ENCODE results near the gene HNF4A. TPM values are rescaled to one million over a fixed set of nuclear protein-coding genes. Genes with fewer than 3 reads are reported as not detected.

The HNF4A gene
- total RNA-seq, 2 donors from 2014 or later: 56.3 to 58.0 TPM

GRCh38 chr20:44412402-44413144 lies 57.1 kb downstream of the HNF4A start:
- DNase-seq: no peak
- no peak overlapping the region for H3K4me3 Mint-ChIP-seq
- Histone ChIP-seq H3K27me3 (ENCODE audit: control insufficient read depth, insufficient read depth, low read length, poor library complexity, severe bottlenecking) (no peaks in the 10 kb centered on the region), H3K4me3 (ENCODE audit: low read length) (no peak overlapping the region), H3K27ac (ENCODE audit: low read depth, low read length) (no peak overlapping the region), H3K9me3 (ENCODE audit: control insufficient read depth, low read length) (no peaks in the 10 kb centered on the region), H3K9ac (ENCODE audit: extremely low read depth, low read length, poor library complexity, severe bottlenecking) (no peak overlapping the region), H3K4me1 (ENCODE audit: control insufficient read depth, insufficient read depth, low read length) (peaks cover under 1% of the 10 kb centered on the region), H3K36me3 (ENCODE audit: control insufficient read depth, insufficient read depth, low read length) (peaks cover 63% of the 10 kb centered on the region)
- peaks cover 62% of the 10 kb centered on the region for H3K36me3 Mint-ChIP-seq (ENCODE audit: low read depth)
- peak overlapping the region; percentile 86 for H3K27ac Mint-ChIP-seq
- TF ChIP-seq CTCF (conservative IDR thresholded peaks at IDR 0.05): no peak
- H3K9me3 Mint-ChIP-seq: no peaks in the 10 kb centered on the region
- peaks cover 18% of the 10 kb centered on the region for H3K4me1 Mint-ChIP-seq
- H3K27me3 Mint-ChIP-seq (ENCODE audit: insufficient read depth): no peaks in the 10 kb centered on the region
- whole genome bisulfite sequencing, 2 experiments (ENCODE audit: insufficient coverage in 1 of 2, insufficient read length in 1 of 2): 87 to 92% methylated on average over 18 to 24 of the region's 24 CpGs

GRCh38 chr20:44413575-44414345 lies 58.3 kb downstream of the HNF4A start:
- Mint-ChIP-seq H3K27ac (no peak overlapping the region), H3K4me1 (peaks cover 18% of the 10 kb centered on the region), H3K36me3 (ENCODE audit: low read depth) (peaks cover 56% of the 10 kb centered on the region), H3K27me3 (ENCODE audit: insufficient read depth) (no peaks in the 10 kb centered on the region), H3K4me3 (no peak overlapping the region), H3K9me3 (no peaks in the 10 kb centered on the region)
- no peaks in the 10 kb centered on the region for H3K27me3 ChIP-seq (ENCODE audit: control insufficient read depth, insufficient read depth, low read length, poor library complexity, severe bottlenecking)
- no peaks in the 10 kb centered on the region for H3K4me1 ChIP-seq (ENCODE audit: control insufficient read depth, insufficient read depth, low read length)
- no peak overlapping the region for H3K4me3 ChIP-seq (ENCODE audit: low read length)
- H3K27ac ChIP-seq (ENCODE audit: low read depth, low read length): no peak overlapping the region
- 96% methylated on average over 6 to 14 of the region's 14 CpGs for WGBS, 2 experiments (ENCODE audit: insufficient coverage in 1 of 2, insufficient read length in 1 of 2)
- H3K9me3 ChIP-seq (ENCODE audit: control insufficient read depth, low read length): no peaks in the 10 kb centered on the region
- DNase-seq: no peak
- TF ChIP-seq CTCF (conservative IDR thresholded peaks at IDR 0.05): no peak
- no peak overlapping the region for H3K9ac ChIP-seq (ENCODE audit: extremely low read depth, low read length, poor library complexity, severe bottlenecking)
- peaks cover 64% of the 10 kb centered on the region for H3K36me3 ChIP-seq (ENCODE audit: control insufficient read depth, insufficient read depth, low read length)

- no peak overlapping the region for H3K9ac ChIP-seq (ENCODE audit: extremely low read depth, low read length, poor library complexity, severe bottlenecking)
- H3K27me3 ChIP-seq (ENCODE audit: control insufficient read depth, insufficient read depth, low read length, poor library complexity, severe bottlenecking): no peaks in the 10 kb centered on the region
- H3K36me3 Mint-ChIP-seq (ENCODE audit: low read depth): peaks cover 56% of the 10 kb centered on the region
- H3K27me3 Mint-ChIP-seq (ENCODE audit: insufficient read depth): no peaks in the 10 kb centered on the region
- H3K4me1 Mint-ChIP-seq: peaks cover 18% of the 10 kb centered on the region
- H3K4me3 Mint-ChIP-seq: no peak overlapping the region
- no peaks in the 10 kb centered on the region for H3K4me1 ChIP-seq (ENCODE audit: control insufficient read depth, insufficient read depth, low read length)
- H3K27ac ChIP-seq (ENCODE audit: low read depth, low read length): no peak overlapping the region
- H3K4me3 ChIP-seq (ENCODE audit: low read length): no peak overlapping the region
- no peaks in the 10 kb centered on the region for H3K9me3 Mint-ChIP-seq
- peaks cover 64% of the 10 kb centered on the region for H3K36me3 ChIP-seq (ENCODE audit: control insufficient read depth, insufficient read depth, low read length)
- no peak overlapping the region for H3K27ac Mint-ChIP-seq
- no peak for TF ChIP-seq CTCF (conservative IDR thresholded peaks at IDR 0.05)
- 93 to 96% methylated on average over 9 to 16 of the region's 16 CpGs for WGBS, 2 experiments (ENCODE audit: insufficient coverage in 1 of 2, insufficient read length in 1 of 2)
- no peaks in the 10 kb centered on the region for H3K9me3 ChIP-seq (ENCODE audit: control insufficient read depth, low read length)
- no peak for DNase-seq
These were observed 58.8 kb downstream of the HNF4A start for GRCh38 chr20:44414346-44414714.
